Urinary bladder (tissue), 4 donors: ENCODE data around the gene ACR. TPM values are rescaled to one million over a fixed set of nuclear protein-coding genes. Genes with fewer than 3 reads are reported as not detected.

Experiments
- DNase-seq: peaks from one replicate; pipeline ENCODE4 v3.0.0-alpha.2; 2015; ENCODE audit errors: extremely low spot score
- H3K27ac ChIP-seq: one replicate; pipeline ENCODE4 v1.5.1; 2013; ENCODE audit warnings: low read depth, mild to moderate bottlenecking, moderate library complexity
- H3K36me3 ChIP-seq: one replicate; pipeline ENCODE4 v1.6.1; 2013; ENCODE audit warnings: mild to moderate bottlenecking, moderate library complexity; ENCODE audit not compliant: insufficient read depth
- H3K4me1 ChIP-seq: one replicate; pipeline ENCODE4 v1.6.1; 2013; ENCODE audit warnings: mild to moderate bottlenecking, moderate library complexity; ENCODE audit not compliant: insufficient read depth
- H3K4me3 ChIP-seq: one replicate; pipeline ENCODE4 v1.5.1; 2013; ENCODE audit warnings: low read depth, low read length
- WGBS: extraction: QIAGEN DNeasy Blood & Tissue Kit; methylation state at CpG from one replicate; pipeline ENCODE4 v1.1.7; 2013; 5-methylcytosine and 5-hydroxymethylcytosine counted together
- polyA plus RNA-seq: library from polyadenylated mRNA; stranded (reverse); fragments of 200-250 nt; gene quantifications from one replicate; pipeline ENCODE4 v1.2.3, GENCODE V29; 2013
- total RNA-seq: library from RNA; depleted of rRNA; stranded (reverse); fragments of >200 nt; gene quantifications from one replicate; pipeline ENCODE4 v1.2.3, GENCODE V29; 2014
- donor health status: healthy with polysubstance abuse.
- donor health status: healthy.

The ACR gene
- total and polyA plus RNA-seq, 2 donors = 0.30 TPM; not detected in 1

GRCh38 chr22:50706481-50707125 lies 31.4 kb upstream of the ACR start:
- Histone ChIP-seq H3K4me3 (no peak overlapping the region), H3K4me1 (no peaks in the 10 kb centered on the region), H3K36me3 (no peaks in the 10 kb centered on the region), H3K27ac (no peak overlapping the region)
- WGBS = 94% methylated on average over 14 of the region's 14 CpGs
- no peak for DNase-seq

GRCh38 chr22:50708474-50708873 lies 29.5 kb upstream of the ACR start:
- DNase-seq = no peak
- no peak overlapping the region for H3K4me3 ChIP-seq
- H3K27ac ChIP-seq = no peak overlapping the region
- H3K36me3 ChIP-seq = no peaks in the 10 kb centered on the region
- 97% methylated on average over 3 of the region's 3 CpGs for WGBS
- H3K4me1 ChIP-seq = no peaks in the 10 kb centered on the region

GRCh38 chr22:50708996-50709395 lies 29.0 kb upstream of the ACR start:
- no peak overlapping the region for H3K27ac ChIP-seq
- H3K36me3 ChIP-seq = no peaks in the 10 kb centered on the region
- no peak for DNase-seq
- H3K4me1 ChIP-seq = no peaks in the 10 kb centered on the region
- H3K4me3 ChIP-seq = no peak overlapping the region
- 93% methylated on average over 6 of the region's 6 CpGs for WGBS

GRCh38 chr22:50710221-50710620 lies 27.8 kb upstream of the ACR start:
- Histone ChIP-seq H3K4me3 (no peak overlapping the region), H3K27ac (no peak overlapping the region), H3K4me1 (no peaks in the 10 kb centered on the region), H3K36me3 (no peaks in the 10 kb centered on the region)
- 85% methylated on average over 6 of the region's 6 CpGs for WGBS
- DNase-seq = no peak

GRCh38 chr22:50710886-50711285 lies 27.1 kb upstream of the ACR start:
- DNase-seq = no peak
- Histone ChIP-seq H3K4me1 (no peaks in the 10 kb centered on the region), H3K4me3 (no peak overlapping the region), H3K27ac (no peak overlapping the region), H3K36me3 (no peaks in the 10 kb centered on the region)
- WGBS = 98% methylated on average over 38 of the region's 38 CpGs

GRCh38 chr22:50711446-50712340 lies 26.3 kb upstream of the ACR start:
- H3K27ac ChIP-seq = no peak overlapping the region
- no peak for DNase-seq
- no peak overlapping the region for H3K4me3 ChIP-seq
- 87% methylated on average over 16 of the region's 16 CpGs for WGBS
- no peaks in the 10 kb centered on the region for H3K36me3 ChIP-seq
- H3K4me1 ChIP-seq = no peaks in the 10 kb centered on the region

GRCh38 chr22:50712341-50713007 lies 25.5 kb upstream of the ACR start:
- Histone ChIP-seq H3K4me3 (no peak overlapping the region), H3K4me1 (no peaks in the 10 kb centered on the region), H3K27ac (no peak overlapping the region), H3K36me3 (no peaks in the 10 kb centered on the region)
- 88% methylated on average over 9 of the region's 9 CpGs for WGBS
- DNase-seq = no peak

- Histone ChIP-seq H3K4me3 (no peak overlapping the region), H3K27ac (no peak overlapping the region), H3K36me3 (no peaks in the 10 kb centered on the region), H3K4me1 (no peaks in the 10 kb centered on the region)
- 87% methylated on average over 13 of the region's 13 CpGs for WGBS
- DNase-seq = no peak
Observed at GRCh38 chr22:50713008-50713385, 25.0 kb upstream of the ACR start.

GRCh38 chr22:50713571-50714056 lies 24.4 kb upstream of the ACR start:
- Histone ChIP-seq H3K4me3 (no peak overlapping the region), H3K4me1 (no peaks in the 10 kb centered on the region), H3K27ac (no peak overlapping the region), H3K36me3 (no peaks in the 10 kb centered on the region)
- 76% methylated on average over 5 of the region's 5 CpGs for WGBS
- no peak for DNase-seq

GRCh38 chr22:50714150-50714549 lies 23.9 kb upstream of the ACR start:
- Histone ChIP-seq H3K4me1 (no peaks in the 10 kb centered on the region), H3K4me3 (no peak overlapping the region), H3K27ac (no peak overlapping the region), H3K36me3 (no peaks in the 10 kb centered on the region)
- 88% methylated on average over 7 of the region's 7 CpGs for WGBS
- no peak for DNase-seq

- Histone ChIP-seq H3K4me3 (no peak overlapping the region), H3K27ac (no peak overlapping the region), H3K36me3 (no peaks in the 10 kb centered on the region), H3K4me1 (no peaks in the 10 kb centered on the region)
- WGBS = 92% methylated on average over 22 of the region's 22 CpGs
- no peak for DNase-seq
Observed at GRCh38 chr22:50714631-50715179, 23.3 kb upstream of the ACR start.

- no peaks in the 10 kb centered on the region for H3K4me1 ChIP-seq
- WGBS = 88% methylated on average over 9 of the region's 9 CpGs
Observed at GRCh38 chr22:50715250-50715649, 22.8 kb upstream of the ACR start.

GRCh38 chr22:50715776-50716175 lies 22.2 kb upstream of the ACR start:
- Histone ChIP-seq H3K4me3 (no peak overlapping the region), H3K27ac (no peak overlapping the region), H3K36me3 (no peaks in the 10 kb centered on the region), H3K4me1 (no peaks in the 10 kb centered on the region)
- 85% methylated on average over 7 of the region's 7 CpGs for WGBS
- no peak for DNase-seq

More at GRCh38 chr22:50715250-50715649, 22.8 kb upstream of the ACR start:
- no peak overlapping the region for H3K4me3 ChIP-seq
- H3K36me3 ChIP-seq = no peaks in the 10 kb centered on the region
- H3K27ac ChIP-seq = no peak overlapping the region
- no peak for DNase-seq
